Dermis blood vessel endothelial cell (primary cell): ENCODE results near the gene OR51V1. TPM values are rescaled to one million over a fixed set of nuclear protein-coding genes. Genes with fewer than 3 reads are reported as not detected.
"Not testable (repeated sequence)": the region's sequence is repeated elsewhere in the genome, so short reads cannot be mapped to it uniquely, and the experiment has no call there.

Experiments used
- DNase-seq: peaks from one replicate; pipeline ENCODE4 v3.0.0; 2010
- total RNA-seq: library from RNA; depleted of rRNA; stranded (reverse); fragments of >200 nt; gene quantifications from 2 replicates; pipeline ENCODE4 v1.2.3, GENCODE V29; 2014

Gene OR51V1, protein sequence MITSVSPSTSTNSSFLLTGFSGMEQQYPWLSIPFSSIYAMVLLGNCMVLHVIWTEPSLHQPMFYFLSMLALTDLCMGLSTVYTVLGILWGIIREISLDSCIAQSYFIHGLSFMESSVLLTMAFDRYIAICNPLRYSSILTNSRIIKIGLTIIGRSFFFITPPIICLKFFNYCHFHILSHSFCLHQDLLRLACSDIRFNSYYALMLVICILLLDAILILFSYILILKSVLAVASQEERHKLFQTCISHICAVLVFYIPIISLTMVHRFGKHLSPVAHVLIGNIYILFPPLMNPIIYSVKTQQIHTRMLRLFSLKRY
- not detected in 2 replicates for total RNA-seq

DNA sequence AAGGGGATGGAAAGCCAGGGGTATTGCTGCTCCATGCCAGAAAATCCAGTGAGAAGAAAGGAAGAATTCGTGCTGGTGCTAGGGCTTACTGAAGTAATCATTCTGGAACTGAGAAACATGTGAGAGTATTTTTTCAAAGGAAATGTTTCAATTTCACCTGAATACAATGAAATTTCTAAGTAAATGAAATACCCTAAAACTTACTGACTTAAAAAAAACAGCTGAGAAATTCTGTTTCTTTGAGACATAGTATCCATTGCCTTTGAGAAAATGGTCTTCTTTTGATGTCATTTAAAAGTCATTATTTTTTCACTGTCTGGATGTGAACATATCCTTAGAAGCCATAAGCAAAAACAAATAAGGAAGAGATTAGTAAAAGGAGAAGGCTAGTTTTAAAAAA is at the start of gene OR51V1:
Gene OR51V1, minus strand, starts transcription at position 101 of the 400 bp plus-strand sequence. Its CDS starts 0 bp downstream, at position 101.
- no peak for DNase-seq

DNA sequence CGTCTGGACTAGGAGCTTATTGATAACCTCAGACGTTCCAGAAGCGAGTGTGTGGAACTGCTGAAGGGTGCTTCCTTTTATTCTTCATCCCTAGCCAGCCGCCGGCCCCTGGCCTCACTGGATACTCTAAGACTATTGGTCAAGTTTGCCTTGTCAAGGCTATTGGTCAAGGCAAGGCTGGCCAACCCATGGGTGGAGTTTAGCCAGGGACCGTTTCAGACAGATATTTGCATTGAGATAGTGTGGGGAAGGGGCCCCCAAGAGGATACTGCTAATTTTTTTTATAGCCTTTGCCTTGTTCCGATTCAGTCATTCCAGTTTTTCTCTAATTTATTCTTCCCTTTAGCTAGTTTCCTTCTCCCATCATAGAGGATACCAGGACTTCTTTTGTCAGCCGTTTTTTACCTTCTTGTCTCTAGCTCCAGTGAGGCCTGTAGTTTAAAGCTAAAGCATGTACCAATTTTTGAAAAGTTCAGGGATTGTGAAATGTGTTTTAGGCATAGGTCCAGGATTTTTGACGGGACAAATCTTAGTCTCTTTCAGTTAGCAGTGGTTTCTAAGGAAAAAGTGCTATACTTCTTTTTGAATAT is 49.4 kb upstream of the OR51V1 start, which contains the start of gene HBG1:
Gene HBG1, minus strand, starts transcription at position 51 of the 590 bp plus-strand sequence. CDS start 53 bp downstream, outside the sequence.
- DNase-seq: not testable (repeated sequence)

DNA sequence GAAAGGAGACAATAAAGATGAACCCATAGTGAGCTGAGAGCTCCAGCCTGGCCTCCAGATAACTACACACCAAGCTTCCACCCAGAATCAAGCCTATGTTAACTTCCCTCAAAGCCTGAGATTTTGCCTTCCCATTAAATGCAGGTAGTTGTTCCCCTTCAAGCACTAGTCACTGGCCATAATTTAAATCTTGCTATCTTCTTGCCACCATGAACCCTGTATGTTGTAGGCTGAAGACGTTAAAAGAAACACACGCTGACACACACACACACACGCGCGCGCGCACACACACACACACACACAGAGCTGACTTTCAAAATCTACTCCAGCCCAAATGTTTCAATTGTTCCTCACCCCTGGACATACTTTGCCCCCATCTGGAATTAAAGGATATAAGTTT is 48.0 kb upstream of the OR51V1 start:
- not testable (repeated sequence) for DNase-seq

DNA sequence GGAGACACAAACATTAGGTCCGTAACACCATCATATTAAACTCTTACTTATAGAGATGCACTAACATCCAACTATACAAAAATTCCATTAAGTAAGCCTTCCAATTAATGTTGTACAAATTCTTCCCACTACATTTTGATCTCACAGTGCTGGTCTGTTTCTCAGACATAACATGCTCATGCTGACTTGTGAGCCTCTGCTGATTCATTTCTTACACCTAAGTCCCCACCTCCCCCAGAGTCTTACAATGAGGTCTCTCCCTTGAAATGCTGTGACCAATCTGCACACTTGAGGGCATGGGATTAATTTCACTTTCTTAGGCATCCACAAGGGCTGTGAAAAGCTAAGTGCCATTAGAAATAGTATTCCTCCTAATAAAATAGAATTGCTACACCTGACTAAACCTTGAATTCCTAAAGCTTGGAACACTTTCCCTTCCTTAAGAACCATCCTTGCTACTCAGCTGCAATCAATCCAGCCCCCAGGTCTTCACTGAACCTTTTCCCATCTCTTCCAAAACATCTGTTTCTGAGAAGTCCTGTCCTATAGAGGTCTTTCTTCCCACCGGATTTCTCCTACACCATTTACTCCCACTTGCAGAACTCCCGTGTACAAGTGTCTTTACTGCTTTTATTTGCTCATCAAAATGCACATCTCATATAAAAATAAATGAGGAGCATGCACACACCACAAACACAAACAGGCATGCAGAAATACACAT is 47.1 kb upstream of the OR51V1 start:
- DNase-seq: no peak

DNA sequence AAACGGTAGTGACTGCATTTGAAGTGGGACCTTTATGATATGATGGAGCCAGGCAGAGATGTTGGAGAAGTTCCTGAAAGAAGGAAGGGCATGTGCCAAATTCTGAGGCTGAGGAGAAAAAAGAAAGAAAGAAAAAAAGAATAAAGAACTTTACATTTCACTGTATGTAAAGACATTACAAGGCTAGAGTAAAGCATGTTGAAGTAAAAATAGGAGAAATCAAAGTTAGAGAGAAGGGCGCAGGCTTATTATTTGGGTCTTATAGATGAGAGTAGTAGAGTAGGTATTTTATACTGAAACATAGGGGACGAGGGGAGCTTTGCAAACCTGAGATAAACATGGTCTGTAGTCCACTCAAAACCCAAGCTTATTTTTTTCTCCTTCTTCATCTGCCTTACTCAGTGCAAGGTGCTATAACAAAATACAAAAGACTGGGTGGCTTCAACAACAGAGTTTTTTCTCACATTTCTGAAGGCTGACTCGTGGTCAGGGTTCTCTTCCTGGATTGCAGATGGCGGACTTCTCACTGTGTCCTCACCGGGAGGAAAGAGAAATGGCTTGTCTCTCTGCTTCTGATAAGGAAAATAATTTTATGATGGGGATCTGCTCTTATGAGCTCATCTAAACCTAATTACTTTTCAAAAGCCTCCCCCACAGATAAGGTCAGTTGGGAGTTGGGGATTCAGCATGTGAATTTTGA is 46.4 kb upstream of the OR51V1 start:
- DNase-seq: no peak

DNA sequence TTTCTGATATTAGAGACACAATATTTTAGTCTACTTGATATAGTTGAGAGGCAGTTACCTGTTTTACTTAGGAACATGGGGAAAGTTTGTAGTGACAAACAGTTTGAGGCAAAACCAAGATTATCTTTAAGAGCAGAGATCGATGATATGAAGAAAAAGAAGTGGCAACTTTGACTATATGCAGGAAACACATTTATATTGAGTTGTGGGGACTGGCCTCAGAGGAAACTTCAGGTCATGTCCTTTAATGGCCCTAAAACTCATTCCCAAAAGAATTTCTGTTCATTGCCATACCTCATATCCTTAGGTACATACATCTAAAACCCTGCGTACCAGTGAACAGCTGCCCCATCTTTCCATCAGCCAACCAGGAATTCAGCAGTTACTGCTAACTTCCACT is 44.7 kb upstream of the OR51V1 start:
- DNase-seq: no peak

DNA sequence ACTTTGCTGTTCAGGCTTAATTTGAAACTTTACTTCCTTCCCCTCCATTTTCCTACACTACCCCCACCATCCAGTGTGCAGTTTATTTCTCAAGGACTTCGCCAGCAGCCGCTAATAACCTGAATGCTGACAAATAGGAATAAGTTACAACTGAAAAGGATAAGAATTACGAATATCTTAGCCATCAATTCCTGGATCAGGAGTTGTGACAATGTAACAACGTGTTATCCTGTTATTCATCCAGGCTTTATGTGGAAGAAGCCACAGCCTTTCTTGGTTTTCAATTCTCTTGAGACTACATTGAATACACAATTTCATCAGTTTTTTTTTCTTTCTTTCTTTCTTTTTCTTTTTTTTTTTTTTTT is 43.3 kb upstream of the OR51V1 start:
- DNase-seq: no peak

DNA sequence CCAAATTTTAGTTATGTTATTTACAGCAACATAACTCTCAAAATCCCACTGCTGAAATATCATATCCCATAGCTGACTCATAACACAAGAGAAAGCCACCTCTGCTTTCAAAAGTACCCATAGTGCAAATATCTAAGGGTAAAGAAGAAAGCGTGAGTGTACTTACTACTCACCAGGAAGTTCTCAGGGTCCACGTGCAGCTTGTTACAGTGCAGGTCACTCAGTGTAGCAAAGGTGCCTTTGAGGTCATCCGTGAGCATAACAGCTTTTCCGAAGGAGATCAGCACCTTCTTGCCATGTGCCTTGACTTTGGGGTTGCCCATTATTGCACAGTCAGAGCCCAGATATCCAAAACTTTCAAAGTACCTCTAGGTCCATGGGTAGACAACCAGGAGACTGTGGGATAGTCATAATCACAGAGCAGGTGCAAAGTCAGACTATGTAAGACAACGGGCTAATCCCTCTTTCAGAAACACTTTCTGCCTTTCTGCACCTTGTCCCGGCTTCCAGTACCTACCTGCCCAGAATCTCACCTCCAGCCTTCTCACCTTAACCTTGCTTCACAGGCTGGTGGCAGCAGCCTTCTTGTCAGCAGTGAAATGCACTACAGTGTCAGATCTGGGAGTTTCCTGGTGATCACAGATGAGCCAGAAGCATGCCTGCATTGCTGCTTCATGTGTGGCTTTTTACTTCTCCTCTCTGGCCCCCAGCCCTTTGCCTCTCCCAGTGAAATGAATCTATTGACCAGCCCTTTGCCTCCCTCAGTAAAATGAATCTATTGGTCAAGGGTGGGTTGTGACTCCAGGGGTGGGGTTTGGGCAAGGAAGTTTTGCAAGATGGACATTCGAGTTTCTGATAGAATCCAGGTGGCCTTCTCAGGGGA is 42.7 kb upstream of the OR51V1 start:
- no peak for DNase-seq

DNA sequence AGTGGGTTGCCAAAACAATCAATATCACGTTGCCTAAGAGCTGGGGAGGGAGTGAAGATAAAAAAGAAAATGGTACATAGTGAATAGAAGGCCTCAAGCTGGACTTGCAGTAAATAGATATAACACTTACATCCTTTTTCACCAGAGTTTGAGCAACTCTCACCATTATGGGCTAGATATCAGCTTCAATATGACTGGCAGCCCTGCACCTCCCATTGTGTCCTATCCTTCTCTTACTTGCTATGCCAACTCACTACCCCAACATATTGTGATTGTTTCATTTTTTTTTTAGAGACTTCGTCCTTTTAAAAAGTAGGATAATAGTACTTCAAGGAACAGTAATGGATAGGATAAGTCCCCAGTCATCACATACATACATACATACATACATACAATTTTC is 41.7 kb upstream of the OR51V1 start:
- DNase-seq: no peak

DNA sequence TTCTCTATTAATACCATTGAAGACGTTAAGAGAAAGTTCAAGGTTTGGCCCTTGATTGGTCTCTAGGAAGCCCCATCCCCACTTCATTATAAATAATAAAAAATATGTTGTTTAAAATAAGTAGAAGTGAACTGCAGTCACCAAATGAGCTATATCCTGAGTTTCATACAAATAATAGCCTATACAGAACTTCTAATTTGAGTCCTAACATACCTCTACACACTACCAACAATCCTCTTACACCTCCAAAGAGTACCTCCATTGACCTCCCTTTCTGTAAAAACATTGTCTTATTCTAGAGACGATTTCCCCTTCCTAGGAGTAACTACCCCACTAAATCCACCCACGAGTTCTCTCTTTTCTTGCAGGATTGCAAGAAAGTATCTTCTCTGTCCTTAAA is 41.0 kb upstream of the OR51V1 start:
- no peak for DNase-seq

DNA sequence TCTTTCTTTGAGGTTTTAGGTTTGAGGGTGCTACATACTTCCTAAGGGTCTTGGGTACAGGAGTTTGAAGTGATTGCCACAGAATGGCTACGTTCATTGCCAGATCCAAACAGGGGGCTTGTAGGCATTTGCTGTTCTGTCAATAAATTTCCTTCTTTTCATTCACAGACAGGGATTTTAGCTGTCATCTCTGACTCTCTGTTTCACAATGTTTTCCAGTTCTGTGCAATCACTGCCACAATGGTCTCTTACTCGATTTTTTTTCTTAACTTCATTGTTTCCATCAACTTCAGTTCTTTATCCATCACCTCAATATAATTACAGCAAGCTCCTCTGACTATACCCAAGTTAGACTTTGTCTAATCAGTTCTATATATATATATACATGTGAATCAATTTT is 40.0 kb upstream of the OR51V1 start:
- DNase-seq: no peak

DNA sequence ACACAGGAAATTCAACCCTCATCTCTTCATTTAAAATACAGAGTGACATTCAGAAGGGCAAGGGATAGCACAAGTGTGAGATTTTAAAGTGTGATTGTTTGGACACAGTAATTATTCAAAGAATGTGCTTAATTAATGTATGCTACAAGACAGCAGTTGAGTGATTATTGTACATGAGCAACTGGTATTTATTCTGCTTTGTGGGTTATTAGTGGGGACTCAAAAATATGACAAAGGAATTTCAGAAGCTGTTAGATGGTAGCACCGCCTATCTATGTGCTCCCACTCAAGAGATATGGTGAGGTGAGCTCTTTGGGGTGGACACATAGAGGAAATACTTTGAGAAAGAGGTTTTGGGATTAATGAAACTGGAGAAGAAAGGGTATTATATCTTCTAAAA is 39.6 kb upstream of the OR51V1 start:
- DNase-seq: no peak

DNA sequence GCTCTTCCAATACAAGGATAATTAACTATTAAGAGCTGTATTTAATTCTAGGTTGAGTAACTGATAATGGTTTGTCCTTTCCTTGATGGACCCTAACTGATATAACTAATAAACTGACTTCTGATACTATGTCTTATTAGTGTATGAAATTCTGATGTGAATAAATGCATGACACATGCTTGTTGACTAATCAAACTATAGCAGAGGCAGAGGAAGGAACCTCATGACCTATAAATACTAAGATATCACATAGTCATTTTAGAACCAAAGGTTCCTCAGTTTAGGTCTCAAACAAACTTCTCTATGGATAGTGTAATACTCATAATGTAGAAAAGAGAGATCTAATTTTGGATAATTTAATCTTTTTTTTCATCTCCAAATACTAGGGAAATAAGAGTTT is 38.6 kb upstream of the OR51V1 start:
- DNase-seq: no peak

DNA sequence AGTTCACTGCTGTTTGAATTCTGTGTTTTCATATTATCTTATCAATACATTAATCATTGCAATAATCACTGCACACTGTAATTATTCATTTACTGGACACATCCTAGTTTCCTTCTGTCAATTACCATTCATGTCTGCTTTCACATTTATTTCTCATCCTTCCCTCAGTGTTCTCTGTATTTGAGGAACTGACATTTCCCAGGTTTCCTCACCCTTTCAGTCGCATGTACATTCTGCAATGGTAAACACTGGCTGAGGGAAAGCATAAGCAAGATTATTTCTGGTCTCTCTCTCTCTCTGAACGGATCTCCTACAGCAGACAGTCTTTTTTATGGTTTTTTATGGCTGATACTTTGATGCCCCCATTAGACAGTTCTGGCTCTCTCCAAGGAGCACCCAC is 38.0 kb upstream of the OR51V1 start:
- DNase-seq: no peak

DNA sequence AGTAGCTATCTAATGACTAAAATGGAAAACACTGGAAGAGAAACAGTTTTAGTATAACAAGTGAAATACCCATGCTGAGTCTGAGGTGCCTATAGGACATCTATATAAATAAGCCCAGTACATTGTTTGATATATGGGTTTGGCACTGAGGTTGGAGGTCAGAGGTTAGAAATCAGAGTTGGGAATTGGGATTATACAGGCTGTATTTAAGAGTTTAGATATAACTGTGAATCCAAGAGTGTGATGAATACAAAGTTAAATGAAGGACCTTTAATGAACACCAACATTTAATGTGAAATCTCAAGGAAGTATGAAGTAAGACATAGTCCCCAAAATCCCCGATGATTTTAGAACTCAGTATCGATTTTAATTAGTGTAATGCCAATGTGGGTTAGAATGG is 36.9 kb upstream of the OR51V1 start:
- DNase-seq: no peak

DNA sequence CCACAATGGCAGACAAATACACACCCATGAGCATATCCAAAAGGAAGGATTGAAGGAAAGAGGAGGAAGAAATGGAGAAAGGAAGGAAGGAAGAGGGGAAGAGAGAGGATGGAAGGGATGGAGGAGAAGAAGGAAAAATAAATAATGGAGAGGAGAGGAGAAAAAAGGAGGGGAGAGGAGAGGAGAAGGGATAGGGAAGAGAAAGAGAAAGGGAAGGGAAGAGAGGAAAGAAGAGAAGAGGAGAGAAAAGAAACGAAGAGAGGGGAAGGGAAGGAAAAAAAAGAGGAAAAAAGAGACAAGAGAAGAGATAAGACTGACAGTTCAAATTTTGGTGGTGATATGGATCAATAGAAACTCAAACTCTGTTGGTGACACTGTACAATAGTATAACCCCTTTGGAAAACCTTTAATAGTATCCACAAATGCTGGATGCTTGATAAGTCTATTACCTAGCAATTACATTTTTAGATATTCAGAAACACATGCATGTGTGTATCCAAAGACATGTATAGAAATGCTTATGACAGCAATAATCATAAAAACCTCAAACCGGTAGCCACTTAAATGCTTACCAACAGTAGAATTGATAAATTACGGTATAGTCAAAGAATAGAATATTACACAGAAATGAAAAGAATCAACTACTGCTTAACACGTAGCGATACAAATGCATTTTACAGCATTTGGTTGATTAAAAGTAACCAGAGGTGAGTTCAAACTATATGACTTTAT is 35.0 kb upstream of the OR51V1 start:
- DNase-seq: no peak

DNA sequence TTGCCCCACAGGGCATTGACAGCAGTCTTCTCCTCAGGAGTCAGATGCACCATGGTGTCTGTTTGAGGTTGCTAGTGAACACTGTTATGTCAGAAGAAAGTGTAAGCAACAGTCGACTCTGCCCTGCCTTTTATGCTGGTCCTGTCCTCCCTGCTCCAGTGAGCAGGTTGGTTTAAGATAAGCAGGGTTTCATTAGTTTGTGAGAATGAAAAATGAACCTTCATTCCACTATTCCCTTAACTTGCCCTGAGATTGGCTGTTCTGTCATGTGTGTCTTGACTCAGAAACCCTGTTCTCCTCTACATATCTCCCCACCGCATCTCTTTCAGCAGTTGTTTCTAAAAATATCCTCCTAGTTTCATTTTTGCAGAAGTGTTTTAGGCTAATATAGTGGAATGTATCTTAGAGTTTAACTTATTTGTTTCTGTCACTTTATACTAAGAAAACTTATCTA is 33.9 kb upstream of the OR51V1 start, which contains the start of gene HBD:
Gene HBD, minus strand, starts transcription at position 103 of the 454 bp plus-strand sequence. Its CDS starts 50 bp downstream, at position 53.
- no peak for DNase-seq

DNA sequence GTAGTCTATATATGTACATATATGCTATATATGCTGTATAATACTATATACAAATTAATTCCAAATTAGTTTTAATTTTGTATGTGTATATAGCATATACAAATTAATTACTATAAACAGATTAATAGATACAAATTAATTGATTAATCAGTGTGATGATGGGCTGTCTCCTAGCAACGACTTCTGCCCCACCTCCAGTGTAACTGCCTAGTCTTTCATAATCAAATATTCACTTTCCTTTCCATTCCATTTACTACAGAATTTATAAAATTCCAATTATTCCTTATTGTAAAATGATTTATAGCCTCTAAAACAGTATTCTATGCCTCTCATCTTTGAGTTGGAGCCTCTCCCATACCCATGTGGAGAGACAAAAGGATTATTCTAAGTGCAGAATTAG is 32.8 kb upstream of the OR51V1 start:
- DNase-seq: no peak

DNA sequence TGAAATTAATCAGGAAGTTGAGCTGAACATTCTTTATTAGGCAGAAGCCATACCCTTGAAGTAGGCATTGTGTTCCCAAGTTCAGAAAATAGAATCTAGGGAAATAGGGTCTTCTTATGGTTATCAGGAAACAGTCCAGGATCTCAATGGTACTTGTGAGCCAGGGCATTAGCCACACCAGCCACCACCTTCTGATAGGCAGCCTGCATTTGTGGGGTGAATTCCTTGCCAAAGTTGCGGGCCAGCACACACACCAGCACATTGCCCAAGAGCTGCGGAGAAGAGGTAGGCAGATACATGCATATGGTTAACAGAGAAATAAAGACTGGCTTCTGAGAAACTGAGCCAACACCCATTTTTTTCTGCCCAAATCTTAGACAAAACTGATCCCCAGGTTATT is 32.3 kb upstream of the OR51V1 start:
- no peak for DNase-seq

DNA sequence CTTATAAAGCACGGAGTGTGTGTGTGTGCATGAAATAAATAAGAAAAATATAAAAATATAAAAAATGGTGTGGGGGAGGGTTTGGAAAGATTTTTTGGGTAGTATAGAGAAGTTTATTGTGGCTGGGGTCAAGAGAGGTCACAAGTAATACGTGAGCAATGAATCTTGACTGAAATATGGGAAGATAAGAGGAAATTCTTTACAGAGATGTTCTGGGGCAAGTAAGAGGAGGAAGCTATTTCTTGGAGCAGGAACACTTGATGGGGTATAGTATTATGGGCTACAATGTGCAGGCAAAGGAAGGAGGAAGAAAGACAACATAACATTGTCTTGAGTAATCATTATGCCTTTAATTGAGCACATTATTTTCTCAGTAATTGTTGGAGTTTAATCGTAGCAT is 31.7 kb upstream of the OR51V1 start:
- DNase-seq: no peak

DNA sequence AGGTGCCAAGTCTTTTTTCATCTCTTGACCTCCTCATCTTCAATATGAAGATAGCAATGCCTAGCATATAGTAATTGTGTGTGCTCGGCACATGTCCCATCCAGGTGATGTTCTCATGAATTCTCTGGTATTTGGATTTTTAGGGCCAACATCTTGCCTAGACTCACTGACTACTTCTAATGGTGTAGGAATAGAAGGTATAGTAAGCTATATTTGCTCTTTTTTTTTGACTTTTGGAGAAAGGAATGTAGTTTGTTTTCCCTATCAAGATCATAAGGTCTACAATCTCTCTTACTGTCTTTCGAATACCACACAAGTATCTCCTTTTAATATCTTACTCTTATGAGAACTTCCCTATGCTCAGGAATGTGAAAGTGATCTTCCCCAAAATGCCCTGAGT is 30.6 kb upstream of the OR51V1 start:
- no peak for DNase-seq
